MG63 (cell line): ENCODE data around the gene C2orf78. TPM values are rescaled to one million over a fixed set of nuclear protein-coding genes. Genes with fewer than 3 reads are reported as not detected.

Experiments
- DNase-seq: peaks from one replicate; pipeline ENCODE4 v3.0.0-alpha.2; 2020
- H3K27me3 ChIP-seq: fragments of 250-450 bp; sonication (Bioruptor Pico); 2 replicates; pipeline ENCODE4 v1.5.1; 2020; ENCODE audit warnings: mild to moderate bottlenecking, moderate library complexity
- H3K36me3 ChIP-seq: fragments of 250-450 bp; sonication (Bioruptor Pico); 2 replicates; pipeline ENCODE4 v1.5.1; 2020; ENCODE audit warnings: mild to moderate bottlenecking, moderate library complexity
- H3K4me3 ChIP-seq: fragments of 250-450 bp; sonication (Bioruptor Pico); 2 replicates; pipeline ENCODE4 v1.5.1; 2020; ENCODE audit warnings: mild to moderate bottlenecking, moderate library complexity
- H3K9me3 ChIP-seq: fragments of 250-450 bp; sonication (Bioruptor Pico); 2 replicates; pipeline ENCODE4 v1.5.1; 2020; ENCODE audit warnings: mild to moderate bottlenecking, moderate library complexity
- total RNA-seq: library from RNA; depleted of rRNA; stranded (reverse); fragments of >200 nt; shearing (Covaris generic); gene quantifications from 2 replicates; pipeline ENCODE4 v1.2.3, GENCODE V29; 2014; ENCODE audit warnings: low replicate concordance; rRNA removed

C2orf78 gene
- total RNA-seq, 1 experiment from 2014 or later = not detected

DNA sequence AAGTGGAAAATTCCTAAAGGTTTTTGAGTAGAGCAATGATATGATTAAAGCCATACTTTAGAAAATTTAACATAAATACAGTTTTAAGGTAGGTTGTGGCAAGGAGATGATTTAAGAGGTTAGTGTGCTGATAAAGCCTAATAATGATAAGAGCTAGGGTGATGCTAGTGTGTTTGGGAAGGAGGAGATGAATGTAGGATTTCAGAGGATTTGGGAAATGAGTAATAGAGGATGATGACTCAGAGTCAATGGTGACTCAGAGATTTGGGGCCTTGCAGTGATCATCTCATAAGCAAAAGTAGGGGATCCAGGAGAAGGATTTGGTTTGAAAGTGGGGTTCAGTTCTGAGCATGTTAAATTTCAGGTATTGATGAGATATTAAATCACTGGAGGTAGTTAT is 68.0 kb downstream of the C2orf78 start:
- no peak for DNase-seq
- Histone ChIP-seq H3K4me3 (no peak overlapping the region), H3K27me3 (no peaks in the 10 kb centered on the region), H3K36me3 (peaks cover 86% of the 10 kb centered on the region), H3K9me3 (no peaks in the 10 kb centered on the region)

DNA sequence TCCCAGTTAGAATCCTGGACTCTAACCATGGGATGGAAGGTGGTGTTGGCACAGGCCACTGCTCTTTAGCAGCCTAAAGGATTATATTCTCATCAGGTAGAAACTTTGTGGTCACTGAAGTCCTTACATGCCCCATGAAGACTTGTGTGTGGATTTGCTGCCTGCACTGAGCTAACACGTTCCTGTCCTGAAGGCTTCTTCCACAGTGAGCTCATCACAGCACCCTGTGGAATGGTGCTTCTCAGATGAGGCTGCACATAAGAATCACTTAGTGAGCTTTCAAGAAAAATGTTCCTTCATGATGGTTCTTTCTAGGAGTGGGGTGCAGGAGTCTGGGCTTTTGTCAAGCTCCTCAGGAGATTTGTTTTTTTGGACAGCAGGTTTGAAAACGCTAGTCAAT is 71.5 kb downstream of the C2orf78 start:
- H3K36me3 ChIP-seq = peaks cover 69% of the 10 kb centered on the region
- no peak overlapping the region for H3K4me3 ChIP-seq
- H3K27me3 ChIP-seq = no peaks in the 10 kb centered on the region
- no peak for DNase-seq
- no peaks in the 10 kb centered on the region for H3K9me3 ChIP-seq

DNA sequence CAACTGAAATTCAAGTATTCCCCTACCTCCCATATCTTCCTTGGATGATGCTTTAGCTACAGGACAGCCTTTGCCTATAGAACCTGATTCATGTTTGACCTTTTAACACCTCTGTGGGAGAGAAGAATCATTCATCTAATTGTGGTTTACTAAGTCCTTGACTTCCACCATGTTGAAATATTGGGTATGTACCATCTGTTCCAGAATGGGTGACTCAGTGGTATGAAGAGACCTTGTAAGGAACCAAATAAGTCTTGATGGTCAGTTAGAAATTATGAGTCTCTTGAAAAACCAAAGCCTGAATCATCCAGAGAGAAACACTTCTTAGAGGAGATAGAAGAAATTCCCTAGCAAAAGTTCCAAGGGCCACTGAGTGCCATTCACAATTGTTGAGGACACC is 72.2 kb downstream of the C2orf78 start:
- no peaks in the 10 kb centered on the region for H3K9me3 ChIP-seq
- no peaks in the 10 kb centered on the region for H3K27me3 ChIP-seq
- H3K36me3 ChIP-seq = peaks cover 69% of the 10 kb centered on the region
- DNase-seq = no peak
- H3K4me3 ChIP-seq = no peak overlapping the region

DNA sequence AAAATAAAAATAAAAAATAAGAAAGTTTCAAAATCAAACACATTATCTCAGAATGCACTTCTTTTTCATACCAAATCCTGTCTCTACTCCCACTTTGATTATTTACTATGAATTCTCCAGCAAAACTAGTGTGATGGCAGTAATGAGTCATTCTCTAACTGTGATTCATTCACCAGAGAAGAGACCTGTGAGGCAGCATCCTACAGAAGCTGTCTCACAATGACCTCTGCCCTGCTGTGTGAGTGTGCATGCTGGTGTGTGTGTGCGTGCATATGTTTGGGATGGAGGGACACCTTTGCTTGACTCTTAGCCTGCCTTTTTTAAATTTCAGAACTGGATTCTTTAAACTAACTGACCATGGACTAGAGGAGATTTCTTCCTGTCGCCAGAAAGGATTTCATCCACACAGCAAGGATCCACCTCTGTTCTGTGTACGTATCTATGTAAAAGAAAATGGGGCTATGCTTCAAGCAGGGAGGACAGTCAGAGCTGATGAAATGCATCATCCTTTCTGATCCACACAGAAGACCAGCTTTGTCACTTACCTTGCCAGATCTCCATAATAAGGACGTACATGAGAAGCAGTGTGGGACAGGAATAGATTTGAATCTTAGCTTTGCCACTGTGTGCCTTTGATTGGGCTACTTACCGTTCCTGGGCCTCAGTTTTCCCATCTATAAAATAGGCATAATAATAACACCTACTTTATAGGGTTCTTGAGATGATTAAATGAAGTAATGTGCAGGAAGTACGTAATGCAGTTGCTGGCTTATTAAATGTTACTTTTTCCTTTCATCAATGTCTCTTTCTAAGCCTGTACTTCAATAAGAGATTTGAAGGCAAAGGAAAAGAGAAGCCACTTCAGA is 76.0 kb downstream of the C2orf78 start:
- DNase-seq = peak; percentile 69
- Histone ChIP-seq H3K9me3 (no peaks in the 10 kb centered on the region), H3K27me3 (no peaks in the 10 kb centered on the region), H3K36me3 (peaks cover 60% of the 10 kb centered on the region), H3K4me3 (no peak overlapping the region)

DNA sequence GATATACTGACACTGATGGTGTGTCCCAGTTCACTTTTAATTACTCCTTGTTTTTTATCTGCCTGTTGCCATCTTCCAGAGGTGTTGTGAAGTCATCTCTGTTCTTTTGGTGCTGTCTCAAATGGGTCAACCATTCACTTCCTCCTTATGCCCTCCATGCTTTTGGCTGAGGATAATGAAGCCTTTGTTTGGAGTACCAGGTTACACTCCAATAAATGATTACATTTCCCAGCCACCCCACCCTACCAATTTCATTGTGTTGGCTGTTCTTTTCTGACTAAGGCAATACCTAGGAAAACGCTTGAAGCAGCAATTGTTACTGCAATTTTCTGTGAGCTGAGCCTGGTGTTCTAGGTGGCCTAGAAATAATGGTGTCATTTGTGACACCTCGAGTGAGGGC is 79.0 kb downstream of the C2orf78 start:
- Histone ChIP-seq H3K36me3 (peaks cover 52% of the 10 kb centered on the region), H3K4me3 (no peak overlapping the region), H3K9me3 (no peaks in the 10 kb centered on the region), H3K27me3 (no peaks in the 10 kb centered on the region)
- no peak for DNase-seq

Other genes starting within 250 kb of the C2orf78 start
- gene NAT8, start 141.8 kb upstream of the C2orf78 start, total RNA-seq = not detected in 2 replicates
- gene TPRKB, start 46.8 kb upstream of the C2orf78 start, total RNA-seq = 48.1 and 60.8 TPM in 2 replicates
- 13.0 and 26.1 TPM in 2 replicates for gene DUSP11, start 4.1 kb upstream of the C2orf78 start, total RNA-seq
- gene STAMBP, start 44.8 kb downstream of the C2orf78 start, total RNA-seq = 36.0 and 43.1 TPM in 2 replicates
- gene ACTG2, start 108.8 kb downstream of the C2orf78 start, total RNA-seq = not detected in 2 replicates
- 28.4 and 51.8 TPM in 2 replicates for gene DGUOK, start 142.7 kb downstream of the C2orf78 start, total RNA-seq
- 1.6 and 2.1 TPM in 2 replicates for gene TET3, start 200.7 kb downstream of the C2orf78 start, total RNA-seq